ENCODE data around the gene LSM3. TPM values are rescaled to one million over a fixed set of nuclear protein-coding genes. Genes with fewer than 3 reads are reported as not detected.

Gene LSM3
- total RNA-seq, 1 experiment from 2014 or later: 17.7 TPM

GRCh38 chr3:14212032-14212431, 33.4 kb downstream of the LSM3 start:
- BruUV-seq (replicated peaks): no TSS peak
- Mint-ChIP-seq H3K4me1 (ENCODE audit: low read depth, unreplicated experiment) (peaks cover 34% of the 10 kb centered on the region), H3K4me3 (ENCODE audit: low read depth, unreplicated experiment) (no peak overlapping the region), H3K9me3 (ENCODE audit: low read depth, unreplicated experiment) (no peaks in the 10 kb centered on the region), H3K27me3 (ENCODE audit: unreplicated experiment) (no peaks in the 10 kb centered on the region), H3K36me3 (ENCODE audit: insufficient read depth, unreplicated experiment) (no peaks in the 10 kb centered on the region), H3K27ac (ENCODE audit: unreplicated experiment) (no peak overlapping the region)
- CTCF ChIA-PET: interaction anchor here (1.7 kb wide), 1 partner anchor 9 kb away, joined by 7 read pairs; no protein-coding TSS in a partner anchor
- TF ChIP-seq, protein P1, sequence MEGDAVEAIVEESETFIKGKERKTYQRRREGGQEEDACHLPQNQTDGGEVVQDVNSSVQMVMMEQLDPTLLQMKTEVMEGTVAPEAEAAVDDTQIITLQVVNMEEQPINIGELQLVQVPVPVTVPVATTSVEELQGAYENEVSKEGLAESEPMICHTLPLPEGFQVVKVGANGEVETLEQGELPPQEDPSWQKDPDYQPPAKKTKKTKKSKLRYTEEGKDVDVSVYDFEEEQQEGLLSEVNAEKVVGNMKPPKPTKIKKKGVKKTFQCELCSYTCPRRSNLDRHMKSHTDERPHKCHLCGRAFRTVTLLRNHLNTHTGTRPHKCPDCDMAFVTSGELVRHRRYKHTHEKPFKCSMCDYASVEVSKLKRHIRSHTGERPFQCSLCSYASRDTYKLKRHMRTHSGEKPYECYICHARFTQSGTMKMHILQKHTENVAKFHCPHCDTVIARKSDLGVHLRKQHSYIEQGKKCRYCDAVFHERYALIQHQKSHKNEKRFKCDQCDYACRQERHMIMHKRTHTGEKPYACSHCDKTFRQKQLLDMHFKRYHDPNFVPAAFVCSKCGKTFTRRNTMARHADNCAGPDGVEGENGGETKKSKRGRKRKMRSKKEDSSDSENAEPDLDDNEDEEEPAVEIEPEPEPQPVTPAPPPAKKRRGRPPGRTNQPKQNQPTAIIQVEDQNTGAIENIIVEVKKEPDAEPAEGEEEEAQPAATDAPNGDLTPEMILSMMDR (IDR thresholded peaks at IDR 0.05; ENCODE audit: unreplicated experiment): no peak
- intact Hi-C loops (cut with micrococcal nuclease; ENCODE audit: unreplicated experiment): no loop called here
- no peak for DNase-seq

DNA sequence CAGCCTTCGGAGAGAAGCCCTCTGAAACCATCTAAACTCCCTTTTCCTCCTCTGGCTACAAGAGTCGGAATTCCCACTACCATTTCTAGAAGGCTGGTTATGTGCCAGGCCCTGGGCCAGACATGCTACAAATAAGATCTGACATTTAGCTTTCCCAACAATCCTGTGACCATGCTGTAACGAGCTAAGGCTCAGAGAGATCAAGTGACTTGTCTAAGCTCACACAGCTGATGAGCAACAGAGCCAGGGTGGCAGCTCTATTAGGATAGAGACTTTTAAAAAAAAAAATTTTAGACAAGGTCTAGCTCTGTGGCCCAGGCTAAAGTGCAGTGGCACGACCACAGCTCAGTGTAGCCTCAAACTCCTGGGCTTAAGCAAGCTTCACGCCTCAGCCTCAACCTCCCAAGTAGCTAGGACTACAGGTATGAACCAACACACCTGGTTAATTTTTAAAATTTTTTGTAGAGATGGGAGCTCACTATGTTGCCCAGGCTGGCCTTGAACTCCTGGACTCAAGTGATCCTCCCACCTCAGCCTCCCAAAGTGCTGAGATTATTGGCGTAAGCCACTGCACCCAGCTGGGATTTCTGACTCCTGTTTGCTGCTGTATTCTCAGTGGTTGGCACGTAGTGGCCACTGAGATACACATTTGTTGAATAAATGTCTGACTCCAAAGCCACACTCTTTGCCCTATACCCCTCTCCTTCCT, 34.6 kb downstream of the LSM3 start:
- TF ChIP-seq, protein P1 (IDR thresholded peaks at IDR 0.05; ENCODE audit: unreplicated experiment): no peak
- peaks cover 34% of the 10 kb centered on the region for H3K4me1 Mint-ChIP-seq (ENCODE audit: low read depth, unreplicated experiment)
- CTCF ChIA-PET: interaction anchor here (1.7 kb wide), 1 partner anchor 10 kb away, joined by 7 read pairs; no protein-coding TSS in a partner anchor

GRCh38 chr3:14214764-14215163, 36.1 kb downstream of the LSM3 start:
- intact Hi-C loops (cut with micrococcal nuclease; ENCODE audit: unreplicated experiment): no loop called here
- CTCF ChIA-PET: interaction anchor here (1.4 kb wide), 1 partner anchor 11 kb away, joined by 5 read pairs; no protein-coding TSS in a partner anchor

More for the DNA sequence above, 34.6 kb downstream of the LSM3 start:
- Mint-ChIP-seq H3K9me3 (ENCODE audit: low read depth, unreplicated experiment) (no peaks in the 10 kb centered on the region), H3K4me3 (ENCODE audit: low read depth, unreplicated experiment) (no peak overlapping the region), H3K27me3 (ENCODE audit: unreplicated experiment) (no peaks in the 10 kb centered on the region), H3K36me3 (ENCODE audit: insufficient read depth, unreplicated experiment) (no peaks in the 10 kb centered on the region), H3K27ac (ENCODE audit: unreplicated experiment) (no peak overlapping the region)
- intact Hi-C loops (cut with micrococcal nuclease; ENCODE audit: unreplicated experiment): no loop called here
- DNase-seq: no peak
- no TSS peak for BruUV-seq (replicated peaks)

GRCh38 chr3:14216257-14217048, 37.8 kb downstream of the LSM3 start:
- CTCF ChIA-PET: interaction anchor here (1.4 kb wide), 1 partner anchor 13 kb away, joined by 5 read pairs; no protein-coding TSS in a partner anchor
- peak; percentile 27 for DNase-seq
- TSS peak; percentile 51 for BruUV-seq (replicated peaks)
- TF ChIP-seq, protein P1 (IDR thresholded peaks at IDR 0.05; ENCODE audit: unreplicated experiment): no peak
- Mint-ChIP-seq H3K27me3 (ENCODE audit: unreplicated experiment) (no peaks in the 10 kb centered on the region), H3K9me3 (ENCODE audit: low read depth, unreplicated experiment) (peaks cover 4% of the 10 kb centered on the region), H3K4me1 (ENCODE audit: low read depth, unreplicated experiment) (peaks cover 6% of the 10 kb centered on the region), H3K27ac (ENCODE audit: unreplicated experiment) (no peak overlapping the region), H3K36me3 (ENCODE audit: insufficient read depth, unreplicated experiment) (no peaks in the 10 kb centered on the region), H3K4me3 (ENCODE audit: low read depth, unreplicated experiment) (peak overlapping the region; percentile 57)
- intact Hi-C loops (cut with micrococcal nuclease; ENCODE audit: unreplicated experiment): no loop called here

More at GRCh38 chr3:14214764-14215163, 36.1 kb downstream of the LSM3 start:
- DNase-seq: no peak
- Mint-ChIP-seq H3K27ac (ENCODE audit: unreplicated experiment) (no peak overlapping the region), H3K36me3 (ENCODE audit: insufficient read depth, unreplicated experiment) (no peaks in the 10 kb centered on the region), H3K4me1 (ENCODE audit: low read depth, unreplicated experiment) (peaks cover 20% of the 10 kb centered on the region), H3K27me3 (ENCODE audit: unreplicated experiment) (no peaks in the 10 kb centered on the region), H3K9me3 (ENCODE audit: low read depth, unreplicated experiment) (no peaks in the 10 kb centered on the region), H3K4me3 (ENCODE audit: low read depth, unreplicated experiment) (no peak overlapping the region)
- TF ChIP-seq, protein P1 (IDR thresholded peaks at IDR 0.05; ENCODE audit: unreplicated experiment): no peak
- no TSS peak for BruUV-seq (replicated peaks)

Data from Calu3 (cell line).